Measurements from ENCODE around the gene GEN1.

The GEN1 gene

DNA sequence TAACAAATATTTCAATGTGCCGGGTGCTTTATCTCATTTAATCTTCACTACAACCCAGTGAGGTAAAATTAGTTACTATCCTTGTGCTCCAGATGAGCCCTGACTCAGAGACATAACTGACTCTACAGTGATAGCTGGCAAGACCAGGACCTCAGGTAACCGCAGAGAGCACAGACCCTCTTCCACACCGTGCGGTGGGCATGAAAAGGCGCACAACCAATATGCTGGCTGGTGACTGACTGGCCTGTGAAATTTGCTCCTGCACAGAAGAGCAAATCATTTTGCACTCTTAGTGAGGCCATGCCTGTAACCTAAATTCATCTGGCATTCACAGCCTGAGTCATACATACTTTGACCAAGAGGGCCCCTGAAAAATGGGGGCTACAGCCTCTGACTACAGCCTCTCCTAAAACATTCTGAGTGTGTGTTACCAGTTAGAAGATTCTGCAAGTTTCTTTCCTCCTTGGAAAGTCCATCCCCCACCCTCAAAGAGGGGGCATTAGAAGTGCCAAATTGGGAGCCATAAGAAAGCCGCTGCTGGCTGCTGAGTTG lies 39.9 kb downstream of the GEN1 start:
- POLR2A ChIA-PET = no interaction called here

DNA sequence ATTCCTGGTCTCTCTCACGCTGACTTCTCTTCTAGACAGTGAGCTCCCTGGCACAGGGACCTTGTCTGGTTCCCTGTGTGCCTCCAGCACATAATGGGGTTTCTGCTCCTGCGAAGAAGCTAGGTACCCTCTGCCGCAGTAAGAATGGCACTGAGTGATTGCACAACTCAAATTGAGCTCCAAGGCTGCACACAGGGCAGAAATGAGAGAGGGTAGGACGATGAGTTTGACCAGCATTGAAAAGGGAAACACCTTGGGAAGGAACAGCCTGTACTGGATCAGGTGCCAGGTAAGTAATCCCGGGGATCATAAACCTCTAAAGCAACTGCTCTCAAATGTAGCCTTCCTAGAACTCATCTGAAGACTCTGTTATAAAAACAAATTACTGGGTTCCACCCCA lies 41.4 kb downstream of the GEN1 start:
- TF ChIP-seq, protein P1, sequence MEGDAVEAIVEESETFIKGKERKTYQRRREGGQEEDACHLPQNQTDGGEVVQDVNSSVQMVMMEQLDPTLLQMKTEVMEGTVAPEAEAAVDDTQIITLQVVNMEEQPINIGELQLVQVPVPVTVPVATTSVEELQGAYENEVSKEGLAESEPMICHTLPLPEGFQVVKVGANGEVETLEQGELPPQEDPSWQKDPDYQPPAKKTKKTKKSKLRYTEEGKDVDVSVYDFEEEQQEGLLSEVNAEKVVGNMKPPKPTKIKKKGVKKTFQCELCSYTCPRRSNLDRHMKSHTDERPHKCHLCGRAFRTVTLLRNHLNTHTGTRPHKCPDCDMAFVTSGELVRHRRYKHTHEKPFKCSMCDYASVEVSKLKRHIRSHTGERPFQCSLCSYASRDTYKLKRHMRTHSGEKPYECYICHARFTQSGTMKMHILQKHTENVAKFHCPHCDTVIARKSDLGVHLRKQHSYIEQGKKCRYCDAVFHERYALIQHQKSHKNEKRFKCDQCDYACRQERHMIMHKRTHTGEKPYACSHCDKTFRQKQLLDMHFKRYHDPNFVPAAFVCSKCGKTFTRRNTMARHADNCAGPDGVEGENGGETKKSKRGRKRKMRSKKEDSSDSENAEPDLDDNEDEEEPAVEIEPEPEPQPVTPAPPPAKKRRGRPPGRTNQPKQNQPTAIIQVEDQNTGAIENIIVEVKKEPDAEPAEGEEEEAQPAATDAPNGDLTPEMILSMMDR (IDR thresholded peaks at IDR 0.05; ENCODE audit: insufficient read depth, low read length, missing control alignments) = no peak
- no peak for DNase-seq (ENCODE audit: low read depth, low spot score)
- CTCF ChIA-PET = interaction anchor here (1.0 kb wide), 1 partner anchor 1017 kb away, joined by 4 read pairs; no protein-coding TSS in a partner anchor
- POLR2A ChIA-PET = no interaction called here
- no peak overlapping the region for H3K4me3 ChIP-seq (ENCODE audit: low read depth, low read length)

More for the DNA sequence above, 39.9 kb downstream of the GEN1 start:
- H3K4me3 ChIP-seq (ENCODE audit: low read depth, low read length) = no peak overlapping the region
- DNase-seq (ENCODE audit: low read depth, low spot score) = no peak
- TF ChIP-seq, protein P1 (IDR thresholded peaks at IDR 0.05; ENCODE audit: insufficient read depth, low read length, missing control alignments) = no peak
- CTCF ChIA-PET = interaction anchor here (1.1 to 1.2 kb wide), 2 partner anchors 9 to 38 kb away, joined by 3 to 6 read pairs; no protein-coding TSS in a partner anchor

DNA sequence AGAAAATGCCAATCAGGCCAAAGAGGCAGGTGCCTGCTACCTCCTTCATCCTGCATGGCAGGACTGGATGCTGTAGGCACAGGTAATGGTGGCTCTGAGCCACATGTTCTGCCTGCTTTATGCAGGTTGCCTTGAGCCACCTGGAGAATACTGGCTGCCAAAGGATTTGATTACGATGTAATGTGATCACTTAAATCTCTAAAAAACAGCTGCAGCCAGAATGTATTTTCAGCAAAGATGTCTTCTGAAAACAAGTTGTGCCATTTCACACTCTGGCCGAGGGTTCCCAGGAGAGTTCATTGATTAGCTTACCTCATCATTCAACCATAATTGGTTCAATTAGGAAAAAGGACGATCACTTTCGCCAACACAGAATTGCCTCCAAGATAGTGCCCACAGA lies 44.4 kb downstream of the GEN1 start:
- CTCF ChIA-PET = no interaction called here
- TF ChIP-seq, protein P1 (IDR thresholded peaks at IDR 0.05; ENCODE audit: insufficient read depth, low read length, missing control alignments) = no peak
- POLR2A ChIA-PET = no interaction called here
- no peak overlapping the region for H3K4me3 ChIP-seq (ENCODE audit: low read depth, low read length)
- DNase-seq (ENCODE audit: low read depth, low spot score) = no peak

DNA sequence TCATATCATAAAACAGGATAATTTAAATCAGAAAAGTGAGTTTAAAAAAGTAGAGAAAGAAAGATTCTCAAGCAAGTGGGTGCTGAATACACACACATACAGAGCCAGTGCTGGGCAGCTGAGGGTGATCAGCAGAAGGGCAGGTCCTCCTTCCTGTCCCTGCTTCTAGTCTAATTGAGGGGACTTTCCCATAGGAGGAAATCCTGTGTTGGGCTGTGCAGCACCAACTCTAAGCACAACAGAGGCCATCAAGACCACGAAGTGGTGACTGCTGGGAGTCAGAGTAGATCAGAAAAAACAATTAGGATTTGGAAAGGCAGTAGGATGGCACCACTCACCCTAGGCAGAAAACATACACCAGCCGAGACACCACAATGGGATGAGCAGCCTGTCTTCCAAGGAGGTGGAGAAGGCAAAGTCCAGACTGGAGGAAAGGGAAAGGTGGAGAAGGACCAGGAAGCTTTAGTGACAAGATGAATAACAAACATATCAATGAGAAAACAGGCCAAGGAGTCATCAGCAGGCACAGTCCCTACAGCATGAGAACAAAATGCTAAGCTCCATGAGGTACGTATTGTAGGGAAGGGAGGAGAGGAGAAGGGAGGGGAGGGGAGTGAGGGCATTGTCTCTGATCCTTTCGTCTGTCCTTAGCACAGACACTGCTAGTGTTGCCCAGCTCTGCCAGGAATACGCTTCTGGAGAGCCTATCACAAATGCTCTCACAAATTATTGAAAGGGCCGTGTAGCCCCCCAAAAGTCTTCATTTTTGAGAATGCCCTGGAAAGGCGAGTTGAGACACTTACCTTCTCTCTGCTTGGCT lies 45.6 kb downstream of the GEN1 start:
- no peak overlapping the region for H3K4me3 ChIP-seq (ENCODE audit: low read depth, low read length)
- TF ChIP-seq, protein P1 (IDR thresholded peaks at IDR 0.05; ENCODE audit: insufficient read depth, low read length, missing control alignments) = no peak
- no peak for DNase-seq (ENCODE audit: low read depth, low spot score)
- ChIA-PET CTCF (interaction anchor here (1.1 to 1.2 kb wide), 2 partner anchors 32 to 80 kb away, joined by 4 to 5 read pairs; no protein-coding TSS in a partner anchor), POLR2A (interaction anchor here (1.0 kb wide), 1 partner anchor 13 kb away, joined by 3 read pairs; no protein-coding TSS in a partner anchor)

DNA sequence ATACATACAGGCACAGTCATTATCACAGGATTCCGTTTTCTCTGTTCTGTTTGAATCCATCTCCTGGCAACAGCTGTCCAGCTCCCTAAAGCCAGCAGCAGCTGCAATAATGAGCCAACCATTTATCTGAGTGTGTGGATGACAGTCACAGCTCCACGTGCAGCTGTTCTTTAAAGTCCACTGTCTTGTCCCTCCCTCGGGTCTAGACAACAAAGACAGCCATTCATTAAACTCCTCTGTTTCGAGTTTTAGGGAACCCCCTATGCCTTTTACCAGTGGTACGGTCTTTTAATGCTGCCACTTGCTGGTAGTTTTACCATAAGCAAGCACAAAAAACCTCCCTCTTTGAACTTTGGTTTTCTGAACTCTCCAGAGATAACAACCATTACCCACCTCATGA lies 46.3 kb downstream of the GEN1 start:
- TF ChIP-seq, protein P1 (IDR thresholded peaks at IDR 0.05; ENCODE audit: insufficient read depth, low read length, missing control alignments) = no peak
- no peak overlapping the region for H3K4me3 ChIP-seq (ENCODE audit: low read depth, low read length)
- DNase-seq (ENCODE audit: low read depth, low spot score) = no peak
- ChIA-PET CTCF (interaction anchor here (1.1 to 1.2 kb wide), 2 partner anchors 31 to 81 kb away, joined by 4 to 5 read pairs; no protein-coding TSS in a partner anchor), POLR2A (interaction anchor here (1.0 kb wide), 1 partner anchor 12 kb away, joined by 3 read pairs; no protein-coding TSS in a partner anchor)
